Left ventricle myocardium superior (tissue), 1 donor: Measurements from ENCODE around the gene SEMA3B. TPM values are rescaled to one million over a fixed set of nuclear protein-coding genes. Genes with fewer than 3 reads are reported as not detected.
"Not testable (repeated sequence)": the region's sequence is repeated elsewhere in the genome, so short reads cannot be mapped to it uniquely, and the experiment has no call there.

Experiments
- ATAC-seq: fragments of 200-7000 bp; cut with Tn5 transposase; one replicate; pipeline ENCODE4 v1.9.1; 2020; ENCODE audit warnings: mild to moderate bottlenecking, moderate library complexity
- DNase-seq: peaks from one replicate; pipeline ENCODE4 v3.0.0-alpha.2; 2020
- intact Hi-C: fragments of 100-400 bp; cut with micrococcal nuclease; formaldehyde crosslinking; loops from one replicate; pipeline ENCODE4 v1.11.0; 2022
- total RNA-seq: library from RNA; stranded (reverse); fragmentation: NEBNext Ultra II Directional; extraction: Animal tissue kit (Norgen Biotek cat#: 25700); gene quantifications from one replicate; pipeline ENCODE4 v1.2.1, GENCODE V29; 2021
- donor health status: DM: no; HTN: yes; CAD: no; lungs with severe emphysema.

SEMA3B gene
- total RNA-seq, 1 donor from 2014 or later = 20.6 TPM

DNA sequence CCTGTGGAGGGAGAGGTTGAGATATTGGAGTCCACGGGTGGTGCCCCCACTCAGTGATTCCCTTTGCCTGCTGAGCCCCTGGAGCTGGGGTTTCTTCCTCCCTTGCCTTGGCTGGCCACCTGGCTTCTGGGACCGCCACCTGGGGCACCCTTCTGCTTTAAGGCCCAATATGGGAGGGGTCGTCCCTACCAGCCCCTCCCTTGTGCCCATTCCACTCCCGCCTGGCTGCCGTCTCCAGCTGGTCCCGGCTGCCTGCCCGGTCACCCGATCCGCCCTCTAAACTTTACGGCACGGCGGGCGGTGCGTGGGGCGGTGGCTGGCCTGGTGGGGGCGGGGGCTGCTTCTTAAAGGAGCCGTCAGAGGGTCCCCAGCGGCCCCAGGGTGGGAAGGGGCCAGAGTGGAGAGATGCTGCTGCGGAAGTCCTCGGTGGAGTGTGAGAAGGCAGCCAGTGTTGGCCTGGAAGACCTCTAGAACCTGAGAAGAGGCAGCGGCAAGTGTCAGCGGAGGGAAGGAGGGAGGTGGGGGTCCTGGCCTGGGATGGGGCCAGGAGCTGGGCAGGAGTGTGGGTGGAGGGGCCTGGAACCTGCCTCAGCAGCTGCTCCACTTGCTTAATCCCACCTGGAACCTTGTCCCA, 1.6 kb upstream of the SEMA3B start:
- intact Hi-C loops = no loop called here
- peak; percentile 65 for ATAC-seq
- peak; percentile 86 for DNase-seq

- intact Hi-C loops = no loop called here
- no peak for DNase-seq
Measured at GRCh38 chr3:50268276-50268675, 671 bp upstream of the SEMA3B start.

DNA sequence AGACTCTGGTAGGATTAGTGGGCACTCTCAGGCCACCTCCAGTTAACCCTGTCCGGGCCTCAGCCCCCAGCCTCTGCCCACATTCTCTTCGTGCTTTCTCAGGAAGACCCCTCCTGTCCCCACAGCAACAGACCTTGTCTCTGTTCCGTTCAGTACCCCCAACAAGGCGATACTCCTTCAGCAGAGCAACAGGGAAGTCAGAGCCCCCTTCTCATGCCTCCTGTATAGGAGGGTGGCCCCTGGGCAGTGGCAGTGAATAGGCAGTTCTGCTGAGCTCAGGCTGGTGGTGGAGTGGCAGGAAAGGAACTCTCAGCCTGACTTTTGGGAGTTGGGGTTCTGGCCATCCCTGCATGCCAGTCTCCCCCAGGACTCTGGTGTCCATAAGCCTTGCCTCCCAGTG, 513 bp downstream of the SEMA3B start:
- intact Hi-C loops = no loop called here
- ATAC-seq (no peak), DNase-seq (no peak)

More at GRCh38 chr3:50268276-50268675, 671 bp upstream of the SEMA3B start:
- no peak for ATAC-seq

- ATAC-seq (no peak), DNase-seq (no peak)
- intact Hi-C loops = loop anchor here (2.0 kb wide), 1 partner anchor 73 kb away; no protein-coding TSS in a partner anchor
Measured at GRCh38 chr3:50269977-50270413, 1.0 kb downstream of the SEMA3B start.

- no peak for ATAC-seq
- intact Hi-C loops = loop anchor here (2.0 kb wide), 1 partner anchor 74 kb away; no protein-coding TSS in a partner anchor
- no peak for DNase-seq
Measured at GRCh38 chr3:50270422-50271224, 1.7 kb downstream of the SEMA3B start.

- intact Hi-C loops = loop anchor here (2.0 kb wide), 1 partner anchor 75 kb away; no protein-coding TSS in a partner anchor
- no peak for ATAC-seq
- no peak for DNase-seq
Measured at GRCh38 chr3:50271314-50271936, 2.5 kb downstream of the SEMA3B start.

GRCh38 chr3:50272538-50272910, 3.6 kb downstream of the SEMA3B start:
- intact Hi-C loops, ATAC-seq, DNase-seq: not testable (repeated sequence)

- DNase-seq (peak; percentile 93), ATAC-seq (peak; percentile 67)
- intact Hi-C loops = no loop called here
Measured at GRCh38 chr3:50272911-50273688, 4.2 kb downstream of the SEMA3B start.

- ATAC-seq (no peak), DNase-seq (no peak)
- intact Hi-C loops = loop anchor here (2.0 kb wide), 1 partner anchor 19 kb away; the partner anchor contains the start of gene IFRD2
Measured at GRCh38 chr3:50273689-50274065, 4.7 kb downstream of the SEMA3B start.

GRCh38 chr3:50274371-50275104, 5.6 kb downstream of the SEMA3B start:
- peak; percentile 9 for ATAC-seq
- intact Hi-C loops = loop anchor here (2.0 kb wide), 1 partner anchor 18 kb away; the partner anchor contains the start of gene IFRD2
- peak; percentile 70 for DNase-seq

- intact Hi-C loops = loop anchor here (2.0 kb wide), 1 partner anchor 17 kb away; the partner anchor contains the start of gene IFRD2
- ATAC-seq (no peak), DNase-seq (no peak)
Measured at GRCh38 chr3:50275141-50275995, 6.4 kb downstream of the SEMA3B start.

- ATAC-seq (no peak), DNase-seq (no peak)
- intact Hi-C loops = loop anchor here (2.0 kb wide), 1 partner anchor 17 kb away; the partner anchor contains the start of gene IFRD2
Measured at GRCh38 chr3:50275996-50276761, 7.2 kb downstream of the SEMA3B start.

- ATAC-seq (no peak), DNase-seq (no peak)
- intact Hi-C loops = no loop called here
Measured at GRCh38 chr3:50276762-50277101, 7.8 kb downstream of the SEMA3B start.

- peak; percentile 14 for ATAC-seq
Measured at GRCh38 chr3:50278123-50278879, 9.4 kb downstream of the SEMA3B start.

DNA sequence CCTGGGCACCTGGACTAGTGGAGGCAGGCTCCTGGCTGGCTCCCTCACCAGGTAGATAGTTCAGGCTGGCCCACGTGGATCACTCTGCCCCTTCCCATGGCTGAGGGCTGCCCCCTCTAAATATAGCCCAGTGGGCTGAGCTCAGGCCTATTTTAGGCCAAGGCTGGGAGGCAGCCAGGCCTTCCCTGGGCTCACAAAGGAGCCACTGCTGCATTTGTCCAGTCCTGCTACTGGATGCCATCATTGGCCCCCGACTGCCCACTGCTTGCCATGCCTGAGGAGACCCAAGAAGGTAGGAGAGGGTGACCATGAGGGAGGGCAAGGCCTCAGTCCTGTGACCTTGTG, 9.9 kb downstream of the SEMA3B start, which contains the start of gene LSMEM2:
Gene LSMEM2, plus strand, starts transcription at position 208 of the 345 bp plus-strand sequence. Its CDS starts 27 bp downstream, at position 235.
- DNase-seq = peak; percentile 84
- intact Hi-C loops = no loop called here

More at GRCh38 chr3:50278123-50278879, 9.4 kb downstream of the SEMA3B start:
- intact Hi-C loops = no loop called here
- DNase-seq = no peak

More for the DNA sequence above, 9.9 kb downstream of the SEMA3B start, which contains the start of gene LSMEM2:
- peak; percentile 90 for ATAC-seq
